A549 (cell line): Measurements from ENCODE around the gene SNAP91.

Source experiments
- CHD2 ChIP-seq: fragments of 150-350 bp; IDR thresholded peaks from 2 replicates; pipeline ENCODE4 v1.6.1; 2014; ENCODE audit warnings: low read length; ENCODE audit not compliant: partially characterized antibody
- CTCF ChIP-seq: fragments of >200 bp; sonication (Bioruptor Twin); formaldehyde crosslinking; IDR thresholded peaks from 3 replicates; pipeline ENCODE4 v1.5.1; 2016
- EP300 ChIP-seq, 2 experiments: fragments of >200 bp; sonication (Bioruptor Twin); formaldehyde crosslinking; IDR thresholded peaks; 2 replicates in 1 of 2; 3 replicates in 1 of 2; pipeline ENCODE4 v1.6.1; 2016 to 2017
- HEYL ChIP-seq: fragments of 250-450 bp; sonication (Bioruptor Pico); IDR thresholded peaks from 2 replicates; pipeline ENCODE4 v1.8.0; 2021; ENCODE audit warnings: mild to moderate bottlenecking, moderate library complexity
- MAFK ChIP-seq: fragments of 450-650 bp; IDR thresholded peaks from 2 replicates; pipeline ENCODE4 v1.6.1; 2014; ENCODE audit not compliant: partially characterized antibody
- MAX ChIP-seq: IDR thresholded peaks from 2 replicates; pipeline ENCODE4 v1.6.1; 2012
- PHF8 ChIP-seq: fragments of 200-600 bp; sonication (generic); IDR thresholded peaks from 2 replicates; pipeline ENCODE4 v1.6.1; 2016; ENCODE audit warnings: low read depth, mild to moderate bottlenecking, antibody characterized with exemption, moderate library complexity, borderline replicate concordance
- POLR2AphosphoS2 ChIP-seq: conservative IDR thresholded peaks from 2 replicates; pipeline ENCODE4 v1.6.1; 2012; ENCODE audit warnings: low read length, improper control_type of control experiment, inconsistent platforms
- RAD21 ChIP-seq, 2 experiments: fragments of >200 bp in 1 of 2; sonication (Bioruptor Twin) in 1 of 2; formaldehyde crosslinking in 1 of 2; IDR thresholded peaks in 1 of 2; conservative IDR thresholded peaks in 1 of 2; 2 replicates in 1 of 2; 3 replicates in 1 of 2; pipeline ENCODE4 v1.6.1; 2012 to 2018; ENCODE audit warnings: inconsistent platforms in 1 of 2
- RFX5 ChIP-seq: fragments of 450-650 bp; IDR thresholded peaks from 2 replicates; pipeline ENCODE4 v1.7.1; 2014; ENCODE audit warnings: antibody characterized with exemption, mild to moderate bottlenecking, moderate library complexity
- SMC3 ChIP-seq: fragments of >200 bp; sonication (Bioruptor Twin); formaldehyde crosslinking; IDR thresholded peaks from 3 replicates; pipeline ENCODE4 v1.6.1; 2018; ENCODE audit warnings: inconsistent platforms

DNA sequence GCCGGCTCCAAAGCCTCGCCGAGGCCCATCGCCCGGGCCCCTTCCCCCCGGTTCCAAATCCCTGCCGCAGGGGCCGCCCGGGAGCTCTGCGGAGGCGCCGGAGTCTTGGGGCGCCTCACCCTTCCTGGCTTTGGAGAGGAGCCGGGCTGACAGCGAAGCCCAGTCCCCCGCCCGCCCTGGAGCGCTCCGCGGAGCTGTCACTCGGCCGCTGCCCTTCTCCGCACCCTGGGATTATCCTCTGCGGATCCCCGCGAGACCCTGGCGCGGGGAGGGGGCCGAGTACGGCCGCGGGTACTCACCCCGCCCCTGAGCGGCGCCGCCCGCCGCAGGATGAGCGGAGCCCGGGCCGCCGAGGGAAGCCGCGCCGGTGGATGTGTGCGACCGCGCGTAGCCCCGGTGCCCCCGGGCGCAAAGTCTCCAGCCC, 343 bp downstream of the SNAP91 start:
- TF ChIP-seq MAX (no peak), RFX5 (no peak), PHF8 (no peak), SMC3 (no peak), CTCF (no peak), RAD21 (conservative IDR thresholded peaks at IDR 0.05 in 1 of 2, IDR thresholded peaks at IDR 0.05 in 1 of 2) (no peak), POLR2AphosphoS2 (no peak), MAFK (no peak), HEYL (CRISPR knock-in tag) (no peak), CHD2 (no peak), EP300 (IDR thresholded peaks at IDR 0.05) (no peak)
